CD14-positive monocyte (primary cell): ENCODE data around the gene ATOX1. TPM values are rescaled to one million over a fixed set of nuclear protein-coding genes. Genes with fewer than 3 reads are reported as not detected.

Experiments
- DNase-seq, 3 donors: peaks; one replicate each; pipeline ENCODE4 v3.0.0-alpha.2; 2011 to 2022
- H2AFZ ChIP-seq: 2 replicates; pipeline ENCODE4 v1.6.0; 2012; ENCODE audit warnings: mild to moderate bottlenecking, low read depth, low read length, inconsistent platforms; ENCODE audit not compliant: insufficient read depth, poor library complexity, severe bottlenecking
- H3K27ac ChIP-seq, 2 donors: 1 replicate in 1 of 2; 2 replicates in 1 of 2; pipeline ENCODE4 v1.5.1; 2012 to 2013; ENCODE audit warnings: low read length in 2 of 2, control low read depth in 1 of 2, inconsistent platforms in 1 of 2, low read depth in 1 of 2, mild to moderate bottlenecking in 1 of 2
- H3K27me3 ChIP-seq, 2 donors: one replicate each; pipeline versions ENCODE4 v1.6.0 to v1.6.1; 2011 to 2013; ENCODE audit warnings: low read length in 2 of 2; ENCODE audit not compliant: control insufficient read depth in 2 of 2, insufficient read depth in 2 of 2
- H3K36me3 ChIP-seq, 2 donors: replicated peaks in 1 of 2; 1 replicate in 1 of 2; 2 replicates in 1 of 2; pipeline versions ENCODE4 v1.5.1 to v1.6.1; 2012 to 2013; ENCODE audit warnings: low read length in 2 of 2, control low read depth in 1 of 2, inconsistent platforms in 1 of 2, mild to moderate bottlenecking in 1 of 2; ENCODE audit not compliant: insufficient read depth in 2 of 2, control insufficient read depth in 1 of 2
- H3K4me1 ChIP-seq, 2 donors: 1 replicate in 1 of 2; 2 replicates in 1 of 2; pipeline versions ENCODE4 v1.5.1 to v1.6.1; 2012 to 2013; ENCODE audit warnings: low read length in 2 of 2, control low read depth in 1 of 2, inconsistent platforms in 1 of 2, mild to moderate bottlenecking in 1 of 2, moderate library complexity in 1 of 2; ENCODE audit not compliant: insufficient read depth in 2 of 2, control insufficient read depth in 1 of 2
- H3K4me2 ChIP-seq: replicated peaks from 2 replicates; pipeline ENCODE3; 2012; ENCODE audit warnings: low read length, moderate library complexity, mild to moderate bottlenecking; ENCODE audit not compliant: poor library complexity, severe bottlenecking; ENCODE audit errors: extremely low read depth
- H3K4me3 ChIP-seq, 3 experiments: fragments of 200-600 bp in 1 of 3; sonication (generic) in 1 of 3; replicated peaks in 1 of 3; 1 replicate in 2 of 3; 2 replicates in 1 of 3; pipeline ENCODE4 v1.5.1; 2011 to 2013; ENCODE audit warnings: low read length in 3 of 3, mild to moderate bottlenecking in 3 of 3, control low read depth in 2 of 3, low read depth in 2 of 3, inconsistent platforms in 1 of 3, moderate library complexity in 1 of 3
- H3K79me2 ChIP-seq: 2 replicates; pipeline ENCODE4 v1.6.0; 2012; ENCODE audit warnings: mild to moderate bottlenecking, control low read depth, inconsistent platforms, low read length, moderate library complexity; ENCODE audit not compliant: insufficient read depth
- H3K9ac ChIP-seq: 2 replicates; pipeline ENCODE4 v1.6.0; 2017; ENCODE audit warnings: low read length, mild to moderate bottlenecking; ENCODE audit not compliant: insufficient read depth, poor library complexity, severe bottlenecking
- H3K9me3 ChIP-seq, 2 donors: replicated peaks in 1 of 2; 1 replicate in 1 of 2; 2 replicates in 1 of 2; pipeline versions ENCODE4 v1.5.1 to v1.6.1; 2012 to 2013; ENCODE audit warnings: low read length in 2 of 2, control low read depth in 1 of 2; ENCODE audit not compliant: control insufficient read depth in 1 of 2, insufficient read depth in 1 of 2
- H4K20me1 ChIP-seq: 2 replicates; pipeline ENCODE4 v1.6.0; 2012; ENCODE audit warnings: mild to moderate bottlenecking, low read length, control low read depth, moderate library complexity; ENCODE audit not compliant: insufficient read depth
- H3K27ac Mint-ChIP-seq, 7 donors: one replicate each; pipeline ENCODE4 v1.8.0; 2020; ENCODE audit warnings: mild to moderate bottlenecking in 7 of 7, mixed read lengths in 7 of 7, moderate library complexity in 6 of 7, inconsistent platforms in 2 of 7
- H3K27me3 Mint-ChIP-seq, 3 donors: one replicate each; pipeline ENCODE4 v1.8.0; 2021 to 2022; ENCODE audit warnings: low read depth in 3 of 3, mild to moderate bottlenecking in 3 of 3, mixed read lengths in 3 of 3, moderate library complexity in 3 of 3, inconsistent platforms in 1 of 3
- H3K36me3 Mint-ChIP-seq, 2 donors: one replicate each; pipeline ENCODE4 v1.8.0; 2020; ENCODE audit warnings: mixed read lengths in 2 of 2, inconsistent platforms in 1 of 2, mild to moderate bottlenecking in 1 of 2
- H3K4me1 Mint-ChIP-seq: one replicate; pipeline ENCODE4 v1.8.0; 2020; ENCODE audit warnings: mild to moderate bottlenecking, mixed read lengths
- H3K4me3 Mint-ChIP-seq, 2 donors: one replicate each; pipeline ENCODE4 v1.8.0; 2020; ENCODE audit warnings: mild to moderate bottlenecking in 2 of 2, mixed read lengths in 2 of 2, moderate library complexity in 1 of 2
- H3K9me3 Mint-ChIP-seq, 7 donors: one replicate each; pipeline ENCODE4 v1.8.0; 2020 to 2022; ENCODE audit warnings: mixed read lengths in 7 of 7, mild to moderate bottlenecking in 6 of 7, moderate library complexity in 6 of 7, inconsistent platforms in 2 of 7
- WGBS: methylation state at CpG from one replicate; pipeline ENCODE4 v1.1.5; 2013; ENCODE audit warnings: missing lambda C conversion rate; ENCODE audit not compliant: insufficient coverage; 5-methylcytosine and 5-hydroxymethylcytosine counted together
- intact Hi-C, 2 donors: fragments of 100-400 bp; cut with micrococcal nuclease; formaldehyde crosslinking; loops; one replicate each; pipeline versions ENCODE4 v1.15.0 to v1.15.1; 2023
- polyA plus RNA-seq, 3 donors: library from polyadenylated mRNA; depleted of rRNA in 1 of 3; unstranded in 2 of 3; stranded (reverse) in 1 of 3; fragments of 300-500 nt in 2 of 3; fragments of >200 nt in 1 of 3; fragmentation: Illumina TruSeq in 2 of 3; gene quantifications; 1 replicate in 2 of 3; 2 replicates in 1 of 3; pipeline ENCODE4 v1.2.3, GENCODE V29; 2012 to 2021
- TF ChIP-seq, protein P1 (sequence below): fragments of 200-600 bp; IDR thresholded peaks from one replicate; pipeline ENCODE4 v1.8.0; 2022; ENCODE audit warnings: antibody characterized with exemption, mild to moderate bottlenecking

ATOX1 gene
- polyA plus RNA-seq, 3 donors, result 89.9 to 149 (median 148) TPM

DNA sequence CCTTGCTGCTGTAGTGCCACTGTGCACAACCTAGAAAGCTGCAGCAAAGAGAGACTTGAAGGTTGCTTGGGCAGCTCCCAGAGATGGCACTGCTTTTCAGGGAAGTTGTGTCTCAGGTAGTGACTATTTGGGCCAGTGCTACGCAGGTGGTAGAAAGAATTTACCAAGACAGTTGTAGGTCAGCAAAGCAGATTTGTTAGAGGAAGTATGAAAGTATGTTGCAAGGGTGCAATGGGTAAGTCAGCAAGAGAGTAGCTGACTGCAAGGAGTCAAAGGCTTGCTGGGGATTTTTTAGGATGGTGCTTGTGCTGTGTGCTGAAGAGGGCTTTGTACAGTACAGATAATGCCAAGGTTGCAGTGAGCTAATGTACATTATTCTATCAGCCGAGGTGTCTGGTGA lies 38.2 kb downstream of the ATOX1 start:
- peak overlapping the region in 3 of 7 donors; percentile 0 to 78 (median 26) for H3K27ac Mint-ChIP-seq
- TF ChIP-seq, protein P1, sequence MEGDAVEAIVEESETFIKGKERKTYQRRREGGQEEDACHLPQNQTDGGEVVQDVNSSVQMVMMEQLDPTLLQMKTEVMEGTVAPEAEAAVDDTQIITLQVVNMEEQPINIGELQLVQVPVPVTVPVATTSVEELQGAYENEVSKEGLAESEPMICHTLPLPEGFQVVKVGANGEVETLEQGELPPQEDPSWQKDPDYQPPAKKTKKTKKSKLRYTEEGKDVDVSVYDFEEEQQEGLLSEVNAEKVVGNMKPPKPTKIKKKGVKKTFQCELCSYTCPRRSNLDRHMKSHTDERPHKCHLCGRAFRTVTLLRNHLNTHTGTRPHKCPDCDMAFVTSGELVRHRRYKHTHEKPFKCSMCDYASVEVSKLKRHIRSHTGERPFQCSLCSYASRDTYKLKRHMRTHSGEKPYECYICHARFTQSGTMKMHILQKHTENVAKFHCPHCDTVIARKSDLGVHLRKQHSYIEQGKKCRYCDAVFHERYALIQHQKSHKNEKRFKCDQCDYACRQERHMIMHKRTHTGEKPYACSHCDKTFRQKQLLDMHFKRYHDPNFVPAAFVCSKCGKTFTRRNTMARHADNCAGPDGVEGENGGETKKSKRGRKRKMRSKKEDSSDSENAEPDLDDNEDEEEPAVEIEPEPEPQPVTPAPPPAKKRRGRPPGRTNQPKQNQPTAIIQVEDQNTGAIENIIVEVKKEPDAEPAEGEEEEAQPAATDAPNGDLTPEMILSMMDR, result no peak

DNA sequence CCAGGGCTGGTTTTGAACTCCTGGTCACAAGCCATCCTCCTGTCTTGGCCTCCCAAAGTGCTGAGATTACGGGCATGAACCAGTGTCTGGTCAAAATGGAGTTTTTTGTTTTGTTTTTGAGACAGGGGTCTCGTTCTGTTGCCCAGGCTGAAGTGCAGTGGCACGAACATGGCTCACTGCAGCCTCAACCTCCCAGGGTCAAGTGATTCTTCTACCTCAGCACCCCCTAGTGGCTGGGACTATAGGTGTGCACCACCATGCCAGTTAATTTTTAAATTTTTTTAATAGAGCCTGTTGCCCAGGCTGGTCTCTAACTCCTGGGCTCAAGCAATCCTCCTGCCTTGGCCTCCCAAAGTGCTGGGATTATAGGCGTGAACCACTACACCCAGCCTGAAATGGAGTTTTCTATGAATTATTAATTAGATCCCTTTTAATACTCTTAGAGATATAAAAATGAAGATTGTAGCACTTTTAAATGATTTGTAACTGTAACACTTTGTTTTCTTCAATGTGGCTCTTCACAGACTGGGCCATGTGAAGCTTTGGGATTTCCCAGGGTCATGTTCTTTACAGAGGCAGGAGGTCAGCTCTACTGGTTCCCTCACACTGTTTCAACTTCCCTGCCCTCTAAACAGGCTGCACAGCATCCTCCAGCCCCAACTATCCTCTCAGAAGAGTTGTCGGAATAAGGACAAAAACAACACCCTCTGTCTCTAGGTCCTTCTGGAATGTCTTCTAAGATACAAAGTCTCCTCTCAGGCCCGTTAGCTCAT lies 39.0 kb downstream of the ATOX1 start:
- Mint-ChIP-seq H3K27ac (no peak overlapping the region), H3K36me3 (no peaks in the 10 kb centered on the region), H3K9me3 (peaks cover 0 to under 1% (median 0%) of the 10 kb centered on the region in 7 donors), H3K27me3 (peaks cover 0 to 2% (median 1%) of the 10 kb centered on the region in 3 donors), H3K4me1 (peaks cover 43% of the 10 kb centered on the region), H3K4me3 (no peak overlapping the region)
- Histone ChIP-seq H4K20me1 (no peaks in the 10 kb centered on the region), H3K36me3 (no peaks in the 10 kb centered on the region), H2AFZ (no peak overlapping the region), H3K9me3 (no peaks in the 10 kb centered on the region), H3K79me2 (no peaks in the 10 kb centered on the region), H3K27ac (peak overlapping the region in 1 of 2 donors; percentile 3), H3K4me1 (peaks cover 35 to 40% of the 10 kb centered on the region in 2 donors), H3K4me2 (no peak overlapping the region), H3K27me3 (no peaks in the 10 kb centered on the region), H3K9ac (no peak overlapping the region), H3K4me3 (no peak overlapping the region)
- TF ChIP-seq, protein P1, result peak; percentile 73
- intact Hi-C loops, result no loop called here
- 90% methylated on average over 3 of the region's 6 CpGs for WGBS
- DNase-seq, result peak; percentile 11 to 47 (median 36)

More for the DNA sequence above, 38.2 kb downstream of the ATOX1 start:
- Histone ChIP-seq H3K36me3 (no peaks in the 10 kb centered on the region), H3K4me2 (no peak overlapping the region), H3K27ac (peak overlapping the region in 1 of 2 donors; percentile 3), H3K9ac (no peak overlapping the region), H3K9me3 (no peaks in the 10 kb centered on the region), H3K4me3 (no peak overlapping the region), H4K20me1 (no peaks in the 10 kb centered on the region), H2AFZ (no peak overlapping the region), H3K27me3 (no peaks in the 10 kb centered on the region), H3K79me2 (no peaks in the 10 kb centered on the region), H3K4me1 (peaks cover 35 to 40% of the 10 kb centered on the region in 2 donors)
- no peaks in the 10 kb centered on the region for H3K36me3 Mint-ChIP-seq
- 20% methylated on average over 1 of the region's 2 CpGs for whole genome bisulfite sequencing
- DNase-seq, result peak; percentile 30 to 62 (median 40)
- peaks cover 43% of the 10 kb centered on the region for H3K4me1 Mint-ChIP-seq
- intact Hi-C loops, result no loop called here
- H3K27me3 Mint-ChIP-seq, result peaks cover 0 to 2% (median 1%) of the 10 kb centered on the region in 3 donors
- H3K4me3 Mint-ChIP-seq, result no peak overlapping the region
- peaks cover 0 to 2% (median 0%) of the 10 kb centered on the region in 7 donors for H3K9me3 Mint-ChIP-seq
